ENCODE data around the gene ATPAF1.

Gene ATPAF1

GRCh38 chr1:46617833-46618232 lies 50.3 kb downstream of the ATPAF1 start:
- in situ Hi-C loops (cut with HindIII; ENCODE audit: low sequenced_read_pairs) = loop anchor here (5.0 kb wide), 2 partner anchors 41 to 74 kb away; no protein-coding TSS in a partner anchor

DNA sequence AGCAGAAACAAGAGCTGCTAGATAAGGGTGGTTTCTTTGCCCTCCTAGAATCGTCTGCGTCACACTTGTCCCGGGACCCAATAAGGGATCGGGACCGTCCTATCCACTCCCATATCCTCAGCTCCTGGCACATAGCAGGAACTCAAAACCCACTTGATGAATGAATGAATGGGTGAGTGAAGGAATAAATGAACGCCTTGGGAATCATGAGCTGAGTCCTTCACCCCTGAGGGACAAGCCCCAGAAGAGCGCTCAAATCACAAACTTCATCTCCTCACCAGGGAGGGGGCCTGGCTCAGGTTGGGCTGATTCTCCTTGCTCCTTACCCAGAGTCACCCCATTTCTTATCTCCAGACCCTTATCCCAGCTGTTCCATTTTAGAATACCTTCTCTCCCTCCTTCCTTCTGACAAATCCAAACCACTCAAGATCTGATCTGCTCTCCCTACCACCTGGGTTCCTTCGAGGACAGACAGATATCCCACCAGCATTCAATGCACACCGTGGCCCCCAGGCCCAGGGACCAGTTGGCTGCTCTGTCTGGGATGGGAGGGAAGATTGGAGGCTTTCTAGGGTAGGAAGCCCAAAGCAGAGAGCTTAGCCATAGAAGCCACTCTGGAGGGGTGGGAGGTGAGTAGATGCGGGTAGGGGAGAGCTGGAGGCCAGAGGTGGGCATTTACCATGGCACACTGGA lies 50.9 kb downstream of the ATPAF1 start:
- in situ Hi-C loops (cut with HindIII; ENCODE audit: low sequenced_read_pairs) = loop anchor here (5.0 kb wide), 2 partner anchors 40 to 75 kb away; no protein-coding TSS in a partner anchor

- in situ Hi-C loops (cut with HindIII; ENCODE audit: low sequenced_read_pairs) = loop anchor here (5.0 kb wide), 2 partner anchors 39 to 76 kb away; no protein-coding TSS in a partner anchor
Observed at GRCh38 chr1:46616277-46617107, 51.7 kb downstream of the ATPAF1 start, which contains the start of gene MOB3C. MOB3C (minus strand) TSS chr1:46616811; CDS start chr1:46613321, 3,490 bp downstream.

- in situ Hi-C loops (cut with HindIII; ENCODE audit: low sequenced_read_pairs) = loop anchor here (5.0 kb wide), 2 partner anchors 38 to 77 kb away; no protein-coding TSS in a partner anchor
Observed at GRCh38 chr1:46615735-46616134, 52.4 kb downstream of the ATPAF1 start.

GRCh38 chr1:46615088-46615487 lies 53.1 kb downstream of the ATPAF1 start:
- in situ Hi-C loops (cut with HindIII; ENCODE audit: low sequenced_read_pairs) = loop anchor here (5.0 kb wide), 2 partner anchors 38 to 77 kb away; no protein-coding TSS in a partner anchor

- in situ Hi-C loops (cut with HindIII; ENCODE audit: low sequenced_read_pairs) = no loop called here
Observed at GRCh38 chr1:46614604-46614984, 53.6 kb downstream of the ATPAF1 start.

- in situ Hi-C loops (cut with HindIII; ENCODE audit: low sequenced_read_pairs) = no loop called here
Observed at GRCh38 chr1:46613661-46614603, 54.2 kb downstream of the ATPAF1 start.

DNA sequence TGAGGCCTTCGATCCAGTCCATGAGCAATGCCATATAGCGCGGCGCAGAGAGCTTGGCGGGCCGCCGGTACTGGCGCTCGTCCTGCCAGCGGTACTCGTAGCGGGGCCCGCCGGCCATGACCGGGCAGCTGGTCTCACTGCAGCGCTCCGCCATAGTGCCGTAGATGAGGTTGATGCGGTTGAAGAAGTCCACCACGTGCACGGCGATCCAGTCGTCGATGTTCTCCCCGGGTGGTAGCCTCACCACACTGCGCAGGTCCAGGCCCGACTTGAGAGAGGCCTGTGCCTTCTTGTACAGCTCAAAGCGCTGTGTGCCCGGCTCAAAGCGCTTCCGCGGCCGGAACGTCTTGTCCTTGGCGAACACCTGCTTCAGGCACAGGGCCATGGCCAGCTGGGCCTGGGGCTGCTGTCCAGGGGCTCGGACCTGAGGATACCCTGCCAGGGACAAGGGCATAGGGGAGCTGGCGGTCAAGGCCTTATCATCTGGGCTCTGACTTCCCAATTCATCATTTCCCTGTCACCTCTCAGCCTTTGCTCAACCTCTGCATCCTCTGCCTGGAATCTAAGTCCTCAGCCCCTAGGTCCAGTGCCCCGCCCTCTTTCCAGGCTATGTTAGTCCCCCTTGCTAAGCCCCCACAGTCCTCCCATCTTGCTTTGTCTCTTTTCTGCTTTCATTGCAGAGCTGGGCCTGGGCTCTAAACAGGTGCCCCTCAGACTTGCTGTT lies 55.1 kb downstream of the ATPAF1 start:
- in situ Hi-C loops (cut with HindIII; ENCODE audit: low sequenced_read_pairs) = no loop called here

GRCh38 chr1:46611691-46612221 lies 56.4 kb downstream of the ATPAF1 start:
- in situ Hi-C loops (cut with HindIII; ENCODE audit: low sequenced_read_pairs) = no loop called here

GRCh38 chr1:46607345-46608130 lies 60.6 kb downstream of the ATPAF1 start:
- in situ Hi-C loops (cut with HindIII; ENCODE audit: low sequenced_read_pairs) = loop anchor here (5.0 kb wide), 1 partner anchor 60 kb away; the partner anchor contains the start of gene ATPAF1

DNA sequence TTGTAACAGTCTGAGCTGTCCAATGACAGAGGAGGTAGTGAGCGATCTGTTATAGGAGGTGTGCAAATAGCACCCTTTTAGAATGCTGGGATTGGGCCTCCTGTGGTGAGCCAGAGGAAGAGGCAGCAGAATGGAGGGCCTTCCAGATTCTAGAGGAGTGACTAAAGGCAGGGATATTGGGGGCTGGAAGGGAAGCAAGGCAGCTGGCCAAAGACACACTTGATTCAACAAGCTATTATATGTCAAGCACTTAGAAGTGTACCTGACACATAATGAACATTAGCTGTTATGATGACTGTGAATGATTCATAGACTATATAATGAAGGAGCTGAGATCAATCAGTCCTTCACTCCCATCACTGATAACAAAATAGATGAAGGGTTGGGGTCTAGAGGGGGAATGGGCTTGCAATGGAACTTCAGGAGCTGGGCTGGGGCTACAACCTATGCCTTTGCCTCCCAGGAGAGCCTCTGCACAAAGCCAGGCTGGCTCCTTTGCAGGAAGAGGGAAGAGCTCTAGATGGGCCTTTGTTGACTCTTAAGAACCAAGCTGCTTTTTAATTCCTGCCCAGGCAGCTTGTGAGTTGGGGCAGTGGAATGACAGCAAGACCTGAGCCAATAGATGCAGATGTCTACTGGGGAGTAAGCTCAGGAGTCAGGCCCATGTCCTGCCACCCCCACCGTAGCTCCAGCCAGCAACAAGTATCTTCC lies 61.8 kb downstream of the ATPAF1 start:
- in situ Hi-C loops (cut with HindIII; ENCODE audit: low sequenced_read_pairs) = loop anchor here (5.0 kb wide), 1 partner anchor 61 kb away; the partner anchor contains the start of gene ATPAF1

DNA sequence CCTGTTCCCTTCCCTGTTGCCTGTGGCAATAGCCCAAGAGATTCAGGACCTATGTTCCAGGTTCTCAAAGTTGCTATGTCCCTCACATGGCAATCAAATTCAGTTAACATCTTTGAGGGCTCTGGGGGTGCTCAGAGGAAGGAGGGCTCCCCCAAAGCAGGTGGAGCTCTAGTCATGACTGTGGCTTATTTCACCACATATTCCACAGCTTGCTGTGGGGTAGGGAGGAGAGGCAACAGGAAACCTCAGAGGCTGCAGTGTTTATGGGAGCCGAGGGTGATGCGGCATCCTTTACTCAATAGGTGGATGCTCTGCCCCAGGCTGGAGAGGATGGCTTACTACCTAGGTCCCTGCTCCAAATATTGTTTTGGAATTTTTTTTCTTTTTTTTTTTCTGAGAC lies 62.9 kb downstream of the ATPAF1 start:
- in situ Hi-C loops (cut with HindIII; ENCODE audit: low sequenced_read_pairs) = loop anchor here (5.0 kb wide), 1 partner anchor 62 kb away; the partner anchor contains the start of gene ATPAF1

DNA sequence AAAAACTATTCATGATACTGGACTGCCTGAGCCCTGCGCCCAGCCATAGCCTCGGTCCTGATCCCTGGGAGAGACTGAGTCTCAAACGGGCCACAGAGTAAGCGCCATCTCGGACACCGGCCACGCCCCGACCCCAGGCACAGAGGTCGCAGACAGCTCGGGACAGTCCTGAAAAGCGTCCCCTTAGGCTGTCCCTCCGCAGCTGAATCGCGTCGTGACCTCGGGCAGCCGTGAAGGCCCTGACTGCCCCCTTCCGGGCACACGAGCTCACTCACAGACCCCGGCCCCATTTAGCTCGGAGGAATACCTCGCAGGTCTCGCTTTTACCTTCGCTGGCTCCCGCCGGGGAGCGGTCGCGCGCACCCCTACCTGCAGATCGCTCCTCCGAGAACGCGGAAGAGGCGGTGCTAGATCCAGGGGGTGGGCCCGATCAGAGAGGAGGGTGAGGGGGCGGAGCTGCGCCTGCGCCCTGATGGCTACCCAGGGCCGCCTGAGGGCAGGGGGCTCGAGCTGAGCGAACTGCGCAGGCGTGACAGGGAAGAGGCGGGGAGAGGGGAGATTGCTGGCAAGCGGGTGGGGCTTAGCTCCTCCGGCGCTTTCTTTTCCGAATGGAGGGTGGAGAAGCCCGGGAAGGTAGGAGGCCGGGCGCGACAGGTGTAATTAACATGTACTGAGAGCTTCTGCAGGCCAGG lies 64.2 kb downstream of the ATPAF1 start, which contains the start of gene MKNK1:
MKNK1 (minus strand) TSS at position 411 of the 692 bp plus-strand sequence. CDS start 20,941 bp downstream, outside the sequence.
- in situ Hi-C loops (cut with HindIII; ENCODE audit: low sequenced_read_pairs) = no loop called here

DNA sequence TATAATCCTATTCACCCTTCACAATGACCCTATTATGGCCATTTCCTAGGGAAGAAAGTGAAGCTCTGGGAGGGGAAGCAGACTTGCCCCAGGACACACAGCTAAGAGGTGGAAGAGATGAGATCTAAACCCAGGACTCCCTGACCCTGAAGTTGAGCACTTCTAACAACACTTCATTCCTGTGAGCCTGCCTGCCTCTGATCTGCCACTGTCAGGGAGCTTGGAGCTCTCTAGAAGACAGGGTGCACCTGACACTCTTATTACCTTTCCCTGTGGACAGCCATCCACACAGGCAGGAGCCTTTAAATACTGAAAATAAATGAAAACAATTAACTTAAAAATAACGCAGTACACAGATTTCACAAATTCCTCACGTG lies 64.7 kb downstream of the ATPAF1 start:
- in situ Hi-C loops (cut with HindIII; ENCODE audit: low sequenced_read_pairs) = no loop called here

DNA sequence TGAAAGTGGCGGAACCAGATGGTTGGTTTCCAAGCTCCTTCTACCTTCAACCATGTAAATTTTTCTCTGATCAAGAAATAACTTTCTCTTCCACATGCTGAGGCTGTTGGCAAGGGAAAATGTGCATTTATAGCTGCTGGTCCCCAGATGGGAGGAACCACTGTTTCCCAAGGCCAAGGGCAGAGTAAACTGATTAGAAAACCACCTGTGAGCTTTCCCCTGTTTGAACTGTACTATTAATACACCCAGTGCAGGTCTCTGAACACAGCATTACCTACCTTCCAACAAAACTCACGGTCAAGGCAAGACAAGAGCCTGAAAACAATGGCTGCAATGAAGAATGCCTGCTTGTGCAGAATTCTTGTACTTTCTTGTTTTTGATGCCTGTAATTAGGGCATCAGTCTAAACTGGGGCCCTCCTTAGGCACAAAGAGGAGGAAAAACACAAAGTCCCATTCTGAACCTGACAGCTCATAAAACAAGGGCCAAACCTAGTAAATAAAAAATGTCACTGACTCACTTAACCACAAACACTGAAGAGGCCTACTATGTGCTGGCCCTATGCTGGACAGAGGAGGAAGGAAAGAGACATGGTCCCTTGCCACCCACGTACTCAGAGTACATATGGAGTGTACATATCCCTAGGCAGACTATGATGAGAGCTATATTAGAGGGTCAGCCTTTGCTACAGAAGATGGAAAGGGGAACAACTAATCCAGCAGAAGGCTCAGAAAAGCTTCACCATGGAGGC lies 66.7 kb downstream of the ATPAF1 start:
- in situ Hi-C loops (cut with HindIII; ENCODE audit: low sequenced_read_pairs) = no loop called here

DNA sequence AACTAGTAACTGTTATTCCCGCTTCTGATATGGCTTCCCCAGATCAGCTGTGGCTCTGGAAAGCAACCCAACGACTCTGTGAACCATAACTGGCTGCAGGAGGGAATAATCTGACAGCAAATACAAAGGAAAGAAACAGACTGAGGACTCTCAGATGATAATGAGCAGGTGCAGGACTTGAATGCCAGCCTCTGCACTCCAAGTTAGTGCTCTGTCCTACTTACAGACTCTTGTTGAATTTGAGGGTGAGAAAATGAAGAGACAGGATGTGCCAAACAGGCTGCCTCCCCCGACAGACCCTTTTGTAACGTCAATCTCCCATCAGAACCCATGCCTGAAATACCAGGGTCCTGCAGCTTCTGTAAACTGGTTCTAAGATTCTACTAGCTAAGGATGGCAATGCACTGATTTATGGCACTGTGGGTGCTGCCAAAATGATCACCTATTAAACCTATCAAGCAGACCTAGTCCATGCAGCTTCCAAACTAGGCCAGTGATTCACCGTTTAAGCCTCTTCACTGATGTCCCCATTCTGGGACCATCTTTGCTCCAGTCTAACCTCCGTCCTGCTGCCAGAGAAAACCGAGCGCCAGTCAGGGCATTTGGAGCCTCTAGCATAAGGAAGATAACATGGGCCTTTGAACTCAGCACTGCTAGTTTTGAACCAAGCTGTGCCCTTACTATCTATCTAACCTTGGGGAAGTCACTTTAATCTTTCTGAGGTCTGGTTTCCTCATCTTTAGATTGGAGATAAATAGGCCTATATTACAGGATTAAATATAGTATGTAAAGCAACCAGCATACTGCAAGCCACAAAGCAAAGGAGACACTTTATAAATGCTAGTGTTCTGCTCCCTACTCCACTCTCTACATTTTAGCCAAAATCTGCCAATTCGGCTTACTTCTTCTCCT lies 68.8 kb downstream of the ATPAF1 start:
- in situ Hi-C loops (cut with HindIII; ENCODE audit: low sequenced_read_pairs) = no loop called here

All from endothelial cell of hepatic sinusoid (primary cell).